Kasumi-1 (cell line): ENCODE measurements around the gene FN3KRP.

Experiments used
- DNase-seq, 2 experiments: peaks; one replicate each; lab custom pipeline; 2025; lab: John Stamatoyannopoulos, UW

FN3KRP gene

DNA sequence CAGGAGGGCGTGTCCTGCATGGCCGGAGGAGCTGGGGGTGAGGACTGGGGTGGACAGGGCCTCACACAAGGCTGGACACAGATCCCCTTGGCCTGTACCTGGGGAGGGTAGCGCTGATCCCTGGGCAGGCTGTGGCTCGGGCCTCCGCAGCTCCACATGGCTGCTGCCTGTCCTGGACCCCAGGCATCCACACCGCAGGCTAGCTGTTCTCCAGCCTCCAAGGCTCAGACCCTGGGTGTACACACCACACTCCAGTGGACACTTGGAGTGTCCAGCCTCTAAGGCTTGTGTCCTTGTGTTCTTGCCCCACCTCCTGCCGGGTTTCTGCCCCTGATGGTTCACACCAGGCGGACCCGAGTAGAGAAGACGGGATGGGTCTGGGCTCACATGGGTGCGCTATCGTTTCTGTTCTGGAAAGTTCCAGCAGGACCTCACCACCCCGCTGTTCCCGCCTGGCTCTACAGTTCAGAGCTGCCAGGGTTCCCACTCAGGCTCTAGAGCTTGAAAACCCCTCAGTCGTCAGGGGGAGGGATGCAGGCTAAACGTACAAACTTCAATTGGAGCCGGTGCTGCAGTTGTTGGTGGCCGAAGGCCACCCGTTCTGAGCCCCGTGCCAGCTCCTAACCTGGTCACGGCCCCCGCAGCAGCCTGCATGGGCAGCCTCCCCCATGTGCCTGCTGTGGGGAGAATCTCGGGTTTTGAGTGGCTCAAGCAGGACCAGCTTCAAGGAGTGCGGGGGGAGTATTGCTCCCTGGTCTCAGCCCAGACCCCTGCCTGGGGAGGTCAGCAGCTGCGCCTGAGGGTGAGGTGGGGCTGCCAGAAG is 6.6 kb upstream of the FN3KRP start:
- no peak for DNase-seq

DNA sequence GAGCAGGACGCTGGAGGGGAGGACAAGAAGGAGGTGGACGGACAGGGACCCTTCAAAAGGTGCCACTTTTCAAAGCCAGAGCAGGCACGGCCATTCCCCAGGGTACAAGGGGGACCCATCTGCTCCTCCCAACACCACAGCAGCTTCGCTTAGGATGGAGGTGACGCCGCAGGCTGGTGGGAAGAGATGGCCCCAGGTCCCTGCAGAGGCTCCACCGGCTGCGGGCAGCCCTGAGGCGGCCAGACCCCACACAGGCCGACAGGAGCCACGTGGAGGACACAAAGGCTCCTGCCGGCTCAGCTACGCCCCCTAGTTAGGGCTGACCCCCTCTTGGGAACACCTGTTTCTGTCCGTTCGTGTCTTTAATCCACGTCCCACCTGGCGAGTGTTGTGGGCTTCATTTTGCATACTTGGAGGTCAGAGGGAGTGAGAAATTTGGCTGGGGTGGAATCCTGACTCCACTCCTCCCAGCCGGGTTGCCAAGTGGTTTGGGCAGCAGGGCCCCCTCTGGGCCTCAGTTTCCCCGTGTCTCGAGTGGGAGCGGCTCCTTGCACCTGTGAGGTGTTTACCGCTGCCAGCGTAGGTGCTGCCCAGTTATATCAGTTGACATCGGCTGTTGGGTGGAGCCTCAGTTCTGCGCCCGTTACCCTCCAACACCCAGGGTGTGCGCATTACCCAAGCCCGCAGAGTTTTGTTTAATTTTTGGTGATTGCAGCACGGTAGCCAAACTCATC is 5.8 kb upstream of the FN3KRP start:
- DNase-seq: no peak

DNA sequence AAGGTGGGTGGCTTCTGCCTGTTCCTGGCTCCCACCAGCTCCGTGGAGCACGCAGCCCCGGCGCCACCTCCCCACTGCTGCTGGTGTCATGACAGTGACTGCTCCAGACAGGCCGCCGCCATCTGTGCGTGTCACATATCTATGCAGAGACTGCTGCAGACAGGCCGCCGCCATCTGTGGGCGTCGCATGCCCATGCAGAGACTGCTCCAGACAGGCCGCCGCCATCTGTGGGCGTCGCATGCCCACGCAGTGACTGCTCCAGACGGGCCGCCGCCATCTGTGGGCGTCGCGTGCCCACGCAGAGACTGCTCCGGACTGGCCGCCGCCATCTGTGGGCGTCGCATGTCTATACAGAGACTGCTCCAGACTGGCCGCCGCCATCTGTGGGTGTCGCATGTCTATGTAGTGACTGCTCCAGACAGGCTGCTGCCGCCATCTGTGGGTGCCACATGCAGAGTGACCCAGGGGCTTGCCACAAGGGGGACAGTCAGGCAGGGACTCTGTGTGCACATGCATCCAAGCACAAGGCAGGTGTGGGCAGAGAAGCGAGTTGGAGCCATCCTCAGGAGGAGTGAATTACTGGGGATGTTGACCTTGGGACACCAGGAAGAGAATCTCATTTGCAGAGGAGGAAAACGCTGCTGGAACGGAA is 3.3 kb upstream of the FN3KRP start:
- DNase-seq: no peak

DNA sequence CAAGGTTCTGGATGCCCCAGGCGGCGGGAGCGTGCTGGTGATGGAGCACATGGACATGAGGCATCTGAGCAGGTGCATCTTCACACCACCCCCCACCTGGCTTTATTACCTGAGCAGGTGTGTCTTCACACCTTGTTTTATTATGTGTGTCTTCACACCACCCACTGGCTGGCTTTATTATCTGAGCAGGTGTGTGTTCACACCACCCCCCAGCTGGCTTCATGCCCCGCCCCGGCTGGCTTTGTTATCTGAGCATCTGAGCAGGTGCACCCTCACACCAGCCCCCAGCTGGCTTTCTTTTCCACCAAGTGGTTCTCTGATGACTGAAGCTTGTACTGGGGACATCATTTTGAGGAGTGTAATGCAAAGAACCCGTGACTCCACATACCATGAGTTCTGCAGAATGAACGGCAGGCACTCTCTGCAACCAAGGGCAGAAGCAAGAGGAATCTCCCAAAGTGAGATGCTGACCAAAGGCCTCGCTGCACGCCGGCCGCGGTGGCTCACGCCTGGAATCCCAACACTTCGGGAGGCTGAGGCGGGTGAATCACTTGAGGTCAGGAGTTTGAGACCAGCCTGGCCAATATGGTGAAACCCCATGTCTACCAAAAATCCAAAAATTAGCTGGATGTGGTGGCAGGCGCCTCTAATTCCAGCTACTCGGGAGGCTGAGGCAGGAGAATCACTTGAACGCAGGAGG is 2.6 kb downstream of the FN3KRP start:
- DNase-seq: no peak

DNA sequence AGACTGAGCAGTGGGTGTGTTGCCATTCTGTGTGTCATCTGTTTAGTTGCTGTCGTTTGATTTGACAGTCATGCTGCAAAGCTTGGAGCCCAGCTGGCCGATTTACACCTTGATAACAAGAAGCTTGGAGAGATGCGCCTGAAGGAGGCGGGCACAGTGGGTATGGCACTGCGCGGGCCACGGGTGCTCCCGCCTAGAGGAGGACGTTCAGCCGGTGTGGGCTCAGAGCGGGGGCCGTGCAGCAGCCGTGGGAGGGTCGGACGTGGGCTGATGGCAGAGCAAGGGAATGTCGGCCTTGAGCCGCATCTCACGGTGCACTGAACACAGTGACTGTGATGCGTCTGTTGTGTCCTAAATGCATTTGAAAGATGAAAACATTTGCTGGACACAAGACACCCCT is 3.7 kb downstream of the FN3KRP start:
- DNase-seq: no peak

DNA sequence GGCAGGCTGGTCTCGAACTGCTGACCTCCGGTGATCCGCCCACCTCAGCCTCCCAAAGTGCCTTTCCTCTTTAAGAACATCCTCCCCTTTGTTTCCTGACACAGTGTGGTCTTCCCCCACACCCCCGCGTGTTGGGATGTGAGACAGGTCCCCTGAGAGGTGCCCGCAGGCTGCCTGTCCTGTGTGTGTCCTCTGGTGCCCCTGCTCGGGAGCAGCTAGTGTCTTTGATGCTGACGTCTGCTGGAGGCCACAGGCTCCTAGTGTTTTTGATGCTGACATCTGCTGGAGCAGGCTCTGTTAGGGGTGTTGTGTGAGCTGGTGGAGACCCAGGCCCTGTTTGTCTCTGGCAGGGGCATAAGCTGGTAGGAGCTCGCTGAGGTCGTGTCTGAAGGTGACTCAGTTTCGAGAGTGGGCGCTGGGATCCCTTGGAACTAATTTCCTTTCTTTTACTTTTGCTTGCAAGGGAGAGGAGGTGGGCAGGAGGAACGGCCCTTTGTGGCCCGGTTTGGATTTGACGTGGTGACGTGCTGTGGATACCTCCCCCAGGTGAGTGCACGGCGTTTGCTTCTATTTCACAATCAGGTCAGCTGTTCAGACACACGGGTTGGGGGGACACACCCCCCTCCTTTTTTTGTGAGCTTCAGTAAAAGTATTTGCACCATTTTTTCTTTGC is 6.0 kb downstream of the FN3KRP start:
- no peak for DNase-seq

DNA sequence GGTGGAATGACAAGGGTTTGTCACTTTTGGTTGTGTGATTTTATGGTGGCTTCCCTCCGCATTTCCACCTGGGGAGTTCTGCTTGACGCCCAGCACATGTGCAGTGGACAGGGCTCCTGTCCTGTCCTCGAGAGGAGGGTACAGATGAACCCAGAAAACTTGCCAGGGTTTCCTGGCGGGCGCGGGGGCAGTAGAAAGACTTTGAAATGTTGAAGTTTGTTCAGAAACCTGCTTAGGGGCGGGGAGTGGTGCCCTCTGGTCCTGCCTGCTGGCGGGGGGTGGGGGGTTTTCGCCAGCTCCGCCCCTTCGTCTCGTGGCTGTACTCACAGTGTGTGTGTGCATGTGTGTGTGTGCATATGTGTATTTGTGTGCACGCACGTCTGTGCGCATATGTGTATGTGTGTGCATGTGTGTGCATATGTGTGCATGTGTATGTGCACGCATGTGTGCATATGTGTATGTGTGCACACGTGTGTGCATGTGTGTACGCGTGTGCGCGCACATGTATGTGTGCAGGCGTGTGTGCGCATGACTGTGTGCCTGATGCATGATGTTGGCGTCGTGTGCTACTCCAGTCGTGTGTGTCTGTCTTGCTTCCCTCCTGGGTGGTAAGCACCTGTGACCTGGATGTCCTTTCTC is 6.8 kb downstream of the FN3KRP start:
- no peak for DNase-seq

DNA sequence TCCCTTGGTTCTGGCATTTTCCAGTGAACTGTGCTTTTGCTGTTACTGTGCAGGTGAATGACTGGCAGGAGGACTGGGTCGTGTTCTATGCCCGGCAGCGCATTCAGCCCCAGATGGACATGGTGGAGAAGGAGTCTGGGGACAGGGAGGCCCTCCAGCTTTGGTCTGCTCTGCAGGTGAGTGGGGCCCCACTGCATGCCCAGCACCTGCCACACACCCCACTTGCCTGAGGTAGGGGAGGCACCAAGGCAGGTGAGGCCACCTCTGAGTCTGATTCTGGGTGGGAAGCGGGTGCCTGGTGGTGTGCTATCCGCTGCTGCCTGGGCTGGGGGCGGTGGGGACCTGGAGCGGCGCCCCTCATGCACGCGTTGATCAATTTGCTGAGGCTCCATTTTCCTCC is 9.9 kb downstream of the FN3KRP start:
- DNase-seq: no peak

DNA sequence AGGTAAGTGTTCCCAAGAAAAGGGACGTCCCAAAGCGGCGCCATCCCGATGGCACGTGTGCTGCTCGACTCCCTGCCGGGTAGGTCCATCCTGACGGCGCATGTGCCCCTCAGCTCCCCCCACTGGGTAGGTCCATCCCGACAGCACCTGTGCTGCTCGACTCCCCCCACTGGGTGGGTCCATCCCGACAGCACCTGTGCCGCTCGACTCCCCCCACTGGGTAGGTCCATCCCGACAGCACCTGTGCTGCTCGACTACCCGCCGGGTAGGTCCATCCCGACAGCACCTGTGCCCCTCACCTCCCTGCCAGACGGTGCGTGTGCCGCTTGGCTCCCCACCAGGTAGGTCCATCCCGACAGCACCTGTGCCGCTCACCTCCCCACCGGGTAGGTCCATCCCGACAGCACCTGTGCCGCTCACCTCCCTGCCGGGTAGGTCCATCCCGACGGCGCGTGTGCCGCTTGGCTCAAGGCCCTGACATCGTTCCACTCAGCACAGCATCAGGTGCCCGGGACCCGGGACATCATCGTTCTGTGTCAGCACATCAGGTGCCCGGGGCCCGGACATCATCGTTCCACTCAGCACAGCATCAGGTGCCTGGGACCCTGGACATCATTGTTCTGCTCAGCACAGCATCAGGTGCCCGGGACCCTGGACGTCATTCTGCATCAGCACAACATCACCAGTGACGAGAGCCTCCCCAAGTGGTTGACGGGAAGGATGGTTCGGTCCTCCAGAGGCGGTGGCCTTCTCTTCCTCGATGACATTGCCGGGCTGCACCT is 13.2 kb downstream of the FN3KRP start:
- no peak for DNase-seq

DNA sequence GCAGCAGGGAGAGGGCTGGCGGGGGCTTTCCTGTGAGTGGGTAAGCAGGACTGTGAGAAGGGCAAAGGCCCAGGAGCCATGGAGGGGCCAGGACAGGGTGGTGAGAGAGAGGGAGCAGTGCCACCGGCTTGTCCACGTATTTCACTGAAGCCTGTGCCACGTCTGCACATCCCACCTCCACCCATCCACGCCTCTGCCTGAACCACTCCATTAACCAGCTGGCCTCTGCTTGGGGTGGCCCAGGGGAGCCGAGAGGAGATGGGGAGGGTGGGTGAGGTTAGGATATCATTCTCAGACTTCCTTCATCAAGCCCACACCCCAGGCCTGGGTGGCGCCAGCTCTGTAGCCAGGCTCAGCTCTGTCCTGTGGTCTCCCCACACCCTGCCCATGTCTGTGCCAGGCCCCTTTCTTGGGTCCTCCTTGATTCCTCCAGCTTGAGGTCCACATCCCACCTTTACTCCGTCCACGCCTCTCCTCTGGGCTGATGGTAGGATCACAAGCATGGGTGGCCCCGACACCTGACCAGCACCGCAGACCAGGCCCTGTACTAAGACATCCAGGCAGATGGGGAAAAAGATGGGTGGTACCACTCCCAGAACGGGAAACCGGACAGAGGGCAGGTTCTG is 15.7 kb downstream of the FN3KRP start:
- DNase-seq: no peak

DNA sequence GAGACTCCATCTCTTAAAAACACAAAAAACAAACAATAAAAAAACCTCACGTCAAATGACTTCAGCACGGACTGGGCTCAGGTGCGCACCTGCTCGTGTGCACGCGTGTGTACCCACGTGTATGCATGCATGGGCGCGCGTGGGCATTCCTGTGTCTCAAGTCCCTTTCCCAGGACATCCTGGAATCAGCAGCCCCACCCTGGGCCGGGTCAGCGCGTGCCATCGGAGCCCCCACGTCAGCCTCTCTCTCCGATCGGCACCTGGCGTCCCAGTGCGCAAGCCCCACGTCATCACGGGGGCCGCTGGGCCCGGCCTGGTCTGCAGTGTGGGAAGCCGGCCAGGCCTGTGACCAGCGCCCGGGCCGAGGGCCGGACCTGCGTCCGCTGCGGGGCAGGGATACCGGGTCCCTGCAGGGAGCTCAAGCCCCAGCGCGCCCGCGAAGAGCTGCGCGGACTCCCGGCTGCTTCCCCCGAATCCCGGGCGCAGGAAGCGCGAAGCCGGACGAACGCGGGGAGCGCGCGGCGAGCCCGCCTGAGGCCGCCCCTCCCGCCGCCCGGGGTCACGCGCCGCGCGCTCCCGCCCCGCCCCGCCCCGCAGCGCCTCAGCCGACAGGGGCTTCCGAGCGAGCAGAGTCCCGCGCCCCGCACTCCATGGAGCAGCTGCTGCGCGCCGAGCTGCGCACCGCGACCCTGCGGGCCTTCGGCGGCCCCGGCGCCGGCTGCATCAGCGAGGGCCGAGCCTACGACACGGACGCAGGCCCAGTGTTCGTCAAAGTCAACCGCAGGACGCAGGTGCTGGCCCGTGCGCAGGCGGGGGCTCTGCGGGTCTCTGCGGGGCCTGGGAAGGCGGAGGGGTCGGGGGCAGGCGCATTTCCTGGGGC is 18.7 kb downstream of the FN3KRP start, which contains the start of gene FN3K:
Gene FN3K, plus strand, starts transcription at position 629 of the 880 bp plus-strand sequence. Its CDS starts 22 bp downstream, at position 651.
- peak; percentile 29 to 44 for DNase-seq

DNA sequence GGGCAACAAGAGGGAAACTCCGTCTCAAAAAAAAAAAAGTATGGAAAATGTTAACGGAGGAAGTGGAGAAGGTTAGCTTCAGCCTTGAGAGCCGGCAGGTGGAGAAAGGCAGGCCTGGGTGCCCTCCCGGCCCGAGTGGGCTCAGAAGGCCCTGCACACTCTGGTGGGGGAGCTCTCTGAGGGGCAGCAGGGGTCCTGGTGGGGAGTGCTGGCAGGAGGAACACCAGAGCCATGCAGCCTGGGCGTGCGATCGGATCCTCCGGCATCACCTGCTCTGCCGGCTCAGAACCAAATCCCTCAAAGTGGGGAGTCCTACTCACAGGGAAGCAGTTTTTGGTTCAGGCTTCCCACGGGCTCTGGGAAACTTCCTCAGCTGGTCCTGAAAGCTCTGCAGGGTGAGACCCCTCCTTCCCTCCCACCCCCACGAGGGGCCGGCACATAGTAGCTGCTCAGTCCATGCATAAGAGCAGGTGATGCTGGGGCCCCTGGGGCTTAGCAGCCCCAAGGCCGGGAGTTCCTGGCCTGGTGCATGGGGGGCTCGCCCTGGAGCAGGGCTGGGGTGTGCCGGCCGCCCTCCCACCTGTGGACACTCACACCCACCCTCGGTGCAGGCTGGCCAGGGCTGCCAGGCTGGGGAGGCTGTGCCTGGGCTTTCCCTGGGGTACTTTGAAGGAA is 20.1 kb downstream of the FN3KRP start:
- DNase-seq: no peak

DNA sequence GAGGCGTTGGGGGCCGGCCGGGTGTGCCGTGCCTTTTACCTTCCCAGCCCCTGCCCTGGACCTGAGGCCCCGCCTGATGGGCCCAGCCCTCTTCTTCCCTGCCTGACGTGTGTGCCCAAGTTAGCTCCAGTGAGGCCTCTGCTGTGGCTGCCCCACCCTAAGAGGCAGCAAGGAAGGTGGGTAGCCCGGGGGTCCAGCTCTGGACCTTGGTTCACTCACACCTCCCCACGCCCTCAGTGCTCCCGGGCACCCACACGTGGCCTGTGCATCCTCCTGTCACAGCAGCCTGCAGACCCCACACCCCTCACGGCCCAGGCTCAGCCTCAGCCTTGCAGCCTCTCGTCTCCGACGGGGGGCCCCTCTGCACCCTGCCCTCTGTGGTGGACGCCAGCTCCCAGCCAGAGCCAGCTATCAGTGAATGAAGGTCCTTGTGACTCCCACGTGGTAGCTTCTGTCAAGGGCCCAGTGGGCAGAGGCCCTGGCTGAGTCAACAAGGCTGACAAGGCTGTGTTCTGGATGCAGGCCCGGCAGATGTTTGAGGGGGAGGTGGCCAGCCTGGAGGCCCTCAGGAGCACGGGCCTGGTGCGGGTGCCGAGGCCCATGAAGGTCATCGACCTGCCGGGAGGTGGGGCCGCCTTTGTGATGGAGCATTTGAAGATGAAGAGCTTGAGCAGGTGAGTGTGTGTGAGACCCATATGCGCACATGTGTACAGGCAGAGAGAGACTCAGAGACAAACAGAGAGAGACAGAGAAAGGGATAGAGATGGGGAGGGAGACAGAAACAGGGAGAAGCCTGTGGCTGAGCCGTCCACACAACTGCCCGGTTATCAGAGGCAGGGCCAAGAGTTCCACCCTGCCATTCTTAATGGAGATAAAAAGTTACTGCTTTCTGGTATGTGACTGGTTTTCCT is 21.7 kb downstream of the FN3KRP start:
- DNase-seq: no peak

DNA sequence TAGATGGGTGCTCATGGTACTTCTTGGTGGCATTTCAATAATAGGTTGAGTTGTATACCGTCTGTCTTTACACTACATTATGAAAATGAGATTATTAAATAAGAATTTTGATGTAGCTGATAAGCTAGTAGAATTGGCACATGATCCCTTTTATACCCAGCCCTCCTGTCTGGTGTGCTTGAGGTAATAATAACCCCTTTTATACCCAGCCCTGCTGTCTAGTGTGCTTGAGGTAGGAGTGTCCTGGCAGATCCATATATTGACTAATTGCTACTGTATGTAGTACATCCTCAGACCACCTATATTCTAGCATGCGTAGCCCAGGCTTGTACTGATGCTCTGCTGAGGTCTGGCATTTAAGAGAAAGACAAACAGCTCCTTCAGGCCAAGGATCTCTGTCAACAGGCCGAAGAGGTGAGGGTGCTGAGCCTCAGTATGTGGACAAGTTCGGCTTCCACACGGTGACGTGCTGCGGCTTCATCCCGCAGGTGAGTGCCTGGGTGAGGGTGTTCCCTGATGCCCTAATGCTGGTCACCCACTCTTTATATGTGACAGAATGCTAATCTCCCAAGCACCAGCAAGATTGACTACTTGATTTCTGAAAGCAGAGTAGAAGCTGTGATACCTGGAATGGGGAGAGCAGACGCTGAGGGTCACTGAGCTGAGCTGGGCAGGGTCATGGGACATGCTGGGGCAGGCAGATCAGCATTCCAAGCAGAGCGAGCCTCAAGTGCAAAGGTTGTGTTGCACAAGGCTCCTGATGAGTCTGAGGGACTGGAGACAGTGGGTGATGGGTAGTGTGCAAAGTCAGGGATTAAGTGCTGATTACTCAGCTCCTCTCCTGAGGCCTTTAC is 24.6 kb downstream of the FN3KRP start:
- no peak for DNase-seq

DNA sequence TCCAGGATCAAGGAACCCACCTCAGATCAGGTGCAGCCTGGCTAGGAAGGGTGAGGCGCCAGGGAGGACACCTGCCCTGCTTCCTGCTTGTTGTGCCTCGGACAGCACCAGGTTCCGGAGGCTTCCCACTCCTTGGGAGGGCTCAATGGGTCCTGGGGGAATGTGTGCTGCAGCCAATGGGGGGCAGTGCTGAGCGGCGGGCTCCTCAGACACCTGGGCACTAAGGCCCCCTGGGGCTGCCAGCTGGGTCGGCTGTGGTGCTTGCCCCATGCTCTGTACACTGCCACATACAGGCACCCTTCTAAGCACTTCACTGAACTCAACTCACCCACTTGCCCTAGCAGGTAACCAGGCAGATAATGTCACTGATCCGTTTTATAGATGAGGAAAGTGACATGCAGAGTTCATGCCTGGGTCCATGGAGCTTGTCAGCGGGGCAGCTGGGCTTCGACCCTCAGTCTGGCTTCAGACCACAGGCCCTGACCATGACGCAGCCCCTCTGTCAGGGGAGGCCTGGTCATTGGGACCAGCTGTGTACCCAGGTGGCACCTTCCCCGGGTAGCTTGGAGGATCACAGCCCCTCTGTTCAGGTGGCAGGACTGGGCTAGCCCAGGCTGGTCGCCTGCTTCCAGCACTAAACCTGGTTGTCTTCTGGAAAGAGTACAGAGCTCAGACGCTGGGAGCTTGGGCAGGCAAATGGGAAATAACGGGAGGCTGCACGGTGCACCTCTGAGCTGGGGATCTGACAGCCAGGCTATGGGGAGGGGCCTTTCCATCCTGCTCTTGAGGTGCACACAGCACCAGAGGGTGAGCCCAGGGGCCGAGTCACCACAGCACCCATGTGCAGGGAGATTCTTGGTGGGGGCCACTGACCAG is 27.1 kb downstream of the FN3KRP start:
- DNase-seq: no peak
